ENCODE measurements around the gene DCUN1D4.
"Not testable (repeated sequence)": the region's sequence is repeated elsewhere in the genome, so short reads cannot be mapped to it uniquely, and the experiment has no call there.

- TF ChIP-seq CTCF (IDR thresholded peaks at IDR 0.05; ENCODE audit: low read depth, low read length, poor library complexity, severe bottlenecking); EZH2phosphoT487 (IDR thresholded peaks at IDR 0.05; ENCODE audit: borderline replicate concordance, low read length): not testable (repeated sequence)
Observed at GRCh38 chr4:51940460-51940859, 97.5 kb downstream of the DCUN1D4 start.
